Gastroesophageal sphincter (tissue), 3 donors: ENCODE data around the gene MACF1.

ENCODE experiments used
- CTCF ChIP-seq, 4 experiments: fragments of 200-600 bp in 2 of 4; fragments of 450-650 bp in 2 of 4; sonication (generic) in 1 of 4; IDR thresholded peaks; one replicate each; pipeline ENCODE4 v1.5.1; 2017 to 2019; ENCODE audit warnings: antibody characterized with exemption in 4 of 4, mild to moderate bottlenecking in 2 of 4, moderate library complexity in 2 of 4
- POLR2AphosphoS5 ChIP-seq: sonication (generic); formaldehyde crosslinking; IDR thresholded peaks from one replicate; pipeline ENCODE4 v1.6.1; 2017; ENCODE audit warnings: antibody characterized with exemption

- peak; percentile 84 for TF ChIP-seq POLR2AphosphoS5
- TF ChIP-seq CTCF (IDR thresholded peaks at IDR 0.05), result peak; percentile 78 to 85 (median 82)
Measured at GRCh38 chr1:39410915-39411436, 206.5 kb downstream of the MACF1 start.
